Measurements from ENCODE around the gene IL25.
"Not testable (repeated sequence)": the region's sequence is repeated elsewhere in the genome, so short reads cannot be mapped to it uniquely, and the experiment has no call there.

The IL25 gene

DNA sequence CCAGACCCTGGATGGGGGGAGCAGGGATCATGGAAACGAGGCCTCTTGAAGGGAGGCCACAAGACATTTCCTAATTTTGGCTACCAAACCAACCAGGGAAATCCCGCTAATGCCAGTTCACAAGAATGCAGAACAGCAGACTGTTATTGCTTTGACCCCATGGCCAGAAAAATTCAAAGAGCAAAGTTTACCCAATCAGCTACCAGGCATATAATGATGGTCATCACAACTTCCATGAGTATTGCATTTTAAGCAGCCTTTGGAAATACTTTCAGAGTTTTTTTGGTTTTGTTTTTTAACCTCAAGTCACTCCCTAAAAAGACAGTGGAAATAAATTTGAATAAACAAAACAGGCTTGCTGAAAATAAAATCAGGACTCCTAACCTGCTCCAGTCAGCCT lies at the start of gene IL25:
TSS of gene IL25 (plus strand) at position 301 of the 400 bp plus-strand sequence.
- DNase-seq = no peak

DNA sequence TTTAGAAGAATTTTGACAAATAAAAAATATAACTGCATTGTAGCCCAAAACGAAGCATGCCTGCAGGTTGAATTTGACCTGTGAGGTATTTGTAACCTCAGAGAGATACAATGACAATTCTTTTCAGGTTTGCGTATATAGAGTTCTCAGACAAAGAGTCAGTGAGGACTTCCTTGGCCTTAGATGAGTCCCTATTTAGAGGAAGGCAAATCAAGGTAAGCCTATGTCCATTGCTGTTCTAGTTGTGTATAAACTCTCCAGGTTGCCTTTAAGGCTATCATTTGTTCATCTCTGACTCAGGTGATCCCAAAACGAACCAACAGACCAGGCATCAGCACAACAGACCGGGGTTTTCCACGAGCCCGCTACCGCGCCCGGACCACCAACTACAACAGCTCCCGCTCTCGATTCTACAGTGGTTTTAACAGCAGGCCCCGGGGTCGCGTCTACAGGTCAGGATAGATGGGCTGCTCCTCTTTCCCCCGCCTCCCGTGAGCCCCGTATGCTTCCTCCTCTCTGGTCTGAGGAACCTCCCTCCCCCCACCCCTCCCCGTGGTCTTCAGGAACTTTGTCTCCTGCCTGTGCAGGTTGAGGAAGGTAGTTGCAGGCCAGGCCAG lies 48.7 kb upstream of the IL25 start:
- no peak for DNase-seq

DNA sequence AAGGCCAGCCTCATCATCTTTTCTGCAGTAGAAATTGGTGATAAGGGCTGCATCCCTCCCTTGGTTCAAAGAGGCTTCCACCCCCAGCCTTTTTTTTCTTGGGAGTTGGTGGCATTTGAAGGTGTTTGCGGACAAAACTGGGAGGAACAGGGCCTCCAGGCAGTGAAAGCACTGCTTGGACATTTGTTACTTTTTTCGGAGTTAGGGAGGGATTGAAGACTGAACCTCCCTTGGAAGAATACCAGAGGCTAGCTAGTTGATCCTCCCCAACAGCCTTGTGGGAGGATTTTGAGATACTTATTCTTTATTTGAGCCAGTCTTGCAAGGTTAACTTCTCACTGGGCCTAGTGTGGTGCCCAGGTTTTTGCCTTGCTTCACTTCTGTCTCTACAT lies 48.2 kb upstream of the IL25 start:
- DNase-seq = no peak

DNA sequence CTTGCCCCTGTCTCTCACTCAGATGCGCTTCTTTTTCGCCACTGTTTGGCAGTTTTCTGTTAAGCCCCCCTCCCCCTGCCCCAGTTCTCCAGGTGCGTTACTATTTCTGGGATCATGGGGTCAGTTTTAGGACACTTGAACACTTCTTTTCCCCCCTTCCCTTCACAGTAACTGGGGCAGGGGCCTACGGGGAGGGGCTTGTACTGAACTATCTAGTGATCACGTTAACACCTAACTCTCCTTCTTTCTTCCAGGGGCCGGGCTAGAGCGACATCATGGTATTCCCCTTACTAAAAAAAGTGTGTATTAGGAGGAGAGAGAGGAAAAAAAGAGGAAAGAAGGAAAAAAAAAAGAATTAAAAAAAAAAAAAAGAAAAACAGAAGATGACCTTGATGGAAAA lies 47.6 kb upstream of the IL25 start:
- no peak for DNase-seq

DNA sequence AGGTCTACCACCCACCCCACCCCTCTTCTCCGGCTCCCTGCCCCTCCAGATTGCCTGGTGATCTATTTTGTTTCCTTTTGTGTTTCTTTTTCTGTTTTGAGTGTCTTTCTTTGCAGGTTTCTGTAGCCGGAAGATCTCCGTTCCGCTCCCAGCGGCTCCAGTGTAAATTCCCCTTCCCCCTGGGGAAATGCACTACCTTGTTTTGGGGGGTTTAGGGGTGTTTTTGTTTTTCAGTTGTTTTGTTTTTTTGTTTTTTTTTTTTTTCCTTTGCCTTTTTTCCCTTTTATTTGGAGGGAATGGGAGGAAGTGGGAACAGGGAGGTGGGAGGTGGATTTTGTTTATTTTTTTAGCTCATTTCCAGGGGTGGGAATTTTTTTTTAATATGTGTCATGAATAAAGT lies 46.9 kb upstream of the IL25 start:
- DNase-seq = not testable (repeated sequence)

DNA sequence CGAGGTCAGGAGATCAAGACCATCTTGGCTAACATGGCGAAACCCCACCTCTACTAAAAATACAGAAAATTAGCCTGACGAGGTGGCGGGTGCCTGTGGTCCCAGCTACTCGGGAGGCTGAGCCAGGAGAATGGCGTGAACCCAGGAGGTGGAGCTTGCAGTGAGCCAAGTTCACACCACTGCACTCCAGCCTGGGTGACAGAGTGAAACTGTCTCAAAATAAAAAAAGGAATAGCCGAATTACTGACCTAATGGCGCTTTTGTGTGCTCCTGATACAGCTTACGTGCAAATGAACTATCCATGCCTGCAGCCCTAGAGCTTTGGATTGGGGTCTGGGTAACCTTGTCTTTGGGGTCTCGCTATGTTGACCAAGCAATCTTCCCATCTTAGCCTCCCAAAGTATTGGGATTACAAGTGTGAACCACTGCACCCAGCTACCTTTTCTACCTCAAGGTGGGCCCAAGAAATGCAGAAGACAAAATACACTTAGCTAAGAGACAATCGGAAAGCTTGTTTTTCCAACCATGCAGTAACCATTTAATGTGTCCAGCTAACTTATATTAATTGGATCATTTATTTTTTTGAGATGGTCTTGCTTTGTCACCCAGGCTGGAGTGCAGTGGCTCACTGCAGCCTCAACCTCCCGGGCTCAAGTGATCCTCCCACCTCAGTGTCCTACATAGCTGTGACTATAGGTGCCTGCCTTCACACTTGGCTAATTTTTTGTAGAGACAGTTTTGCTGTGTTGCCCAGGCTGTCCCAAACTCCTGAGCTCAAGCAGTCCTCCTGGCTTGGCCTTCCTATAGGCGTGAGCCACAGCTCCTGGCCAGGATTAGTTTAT lies 45.9 kb upstream of the IL25 start:
- no peak for DNase-seq

DNA sequence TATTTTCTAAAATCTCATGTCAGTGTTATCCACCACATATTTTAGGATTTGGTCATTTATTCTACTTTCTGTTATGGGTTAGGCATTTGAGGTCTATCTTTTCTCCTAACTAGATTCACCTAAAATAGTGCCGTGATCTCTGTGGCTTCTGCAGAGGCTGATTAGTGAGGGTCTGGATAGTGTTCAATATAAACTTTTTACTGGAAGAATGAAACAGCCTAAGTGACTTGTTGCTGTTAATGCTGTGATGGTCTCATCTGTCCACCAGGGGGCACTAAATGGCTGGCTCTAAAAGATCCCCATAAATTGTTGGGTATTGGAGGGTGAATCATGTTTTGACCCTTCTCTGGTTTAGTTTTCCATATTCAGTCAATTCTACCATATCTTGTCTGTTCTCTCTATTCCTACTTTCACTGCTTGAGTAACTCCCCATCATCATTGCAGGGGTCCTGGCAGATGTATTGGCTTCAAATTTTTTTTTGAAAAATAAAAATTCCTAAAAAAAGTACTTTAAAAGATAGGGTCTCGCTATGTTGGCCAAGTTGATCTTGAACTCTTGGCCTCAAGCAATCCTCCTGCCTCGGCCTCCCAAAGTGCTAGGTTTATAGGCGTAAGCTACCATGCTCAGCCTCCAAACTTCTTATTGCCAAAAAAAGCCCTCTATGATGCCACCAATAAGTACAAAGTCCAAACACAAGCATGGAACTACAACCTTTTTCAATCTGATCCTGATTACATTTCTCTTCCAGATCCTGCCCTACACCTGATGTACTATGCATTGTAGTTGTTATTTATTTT lies 44.5 kb upstream of the IL25 start:
- DNase-seq = peak; percentile 70

DNA sequence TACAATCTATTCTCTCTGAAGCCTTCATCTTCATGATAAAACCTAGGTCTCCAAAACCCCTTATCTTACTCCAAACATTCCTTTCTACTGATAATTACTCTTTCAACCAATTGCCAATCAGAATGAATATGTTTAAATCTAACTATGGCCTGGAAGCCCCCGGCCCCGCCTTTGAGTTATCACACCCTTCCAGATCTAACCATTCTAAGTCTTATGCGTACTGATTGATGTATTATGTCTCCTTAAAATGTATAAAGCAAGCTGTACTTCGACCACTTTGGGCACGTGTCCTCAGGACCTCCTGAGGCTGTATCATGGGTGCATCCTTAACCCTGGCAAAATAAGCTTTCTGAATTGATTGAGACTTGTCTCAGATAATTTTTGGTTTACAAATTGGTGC lies 37.0 kb upstream of the IL25 start:
- DNase-seq = no peak

DNA sequence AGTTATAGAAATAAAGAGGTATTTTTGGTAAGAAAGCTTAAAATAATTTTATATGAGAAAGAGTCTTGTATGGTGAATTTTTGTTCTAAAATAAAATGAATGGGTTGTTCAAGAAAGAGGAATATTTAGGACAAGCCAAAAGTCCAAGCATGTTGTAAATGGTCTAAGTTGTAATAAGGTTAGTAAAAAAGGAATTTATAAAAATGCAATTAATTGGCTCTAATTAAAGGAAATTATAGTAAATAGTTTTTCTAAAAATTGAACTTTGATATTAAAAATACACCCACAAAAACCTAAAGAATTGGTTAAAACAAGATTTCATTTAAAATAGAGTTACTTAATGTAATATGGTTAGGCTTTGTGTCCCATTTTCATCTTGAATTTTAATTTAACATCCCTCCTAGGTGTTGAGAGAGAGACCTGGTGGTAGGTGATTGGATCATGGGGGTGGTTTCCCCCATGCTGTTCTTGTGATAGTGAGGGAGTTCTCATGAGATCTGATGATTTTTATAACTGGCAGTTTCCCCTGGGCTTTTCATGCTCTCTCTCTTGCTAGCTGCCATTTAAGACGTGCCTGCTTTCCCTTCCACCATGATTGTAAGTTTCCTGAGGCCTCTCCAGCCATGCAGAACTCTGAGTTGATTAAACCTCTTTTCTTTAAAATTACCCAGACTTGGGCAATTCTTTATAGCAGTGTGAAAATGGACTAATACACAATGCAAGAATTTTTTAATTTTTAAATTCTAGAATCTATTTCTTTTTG lies 32.9 kb upstream of the IL25 start:
- no peak for DNase-seq

DNA sequence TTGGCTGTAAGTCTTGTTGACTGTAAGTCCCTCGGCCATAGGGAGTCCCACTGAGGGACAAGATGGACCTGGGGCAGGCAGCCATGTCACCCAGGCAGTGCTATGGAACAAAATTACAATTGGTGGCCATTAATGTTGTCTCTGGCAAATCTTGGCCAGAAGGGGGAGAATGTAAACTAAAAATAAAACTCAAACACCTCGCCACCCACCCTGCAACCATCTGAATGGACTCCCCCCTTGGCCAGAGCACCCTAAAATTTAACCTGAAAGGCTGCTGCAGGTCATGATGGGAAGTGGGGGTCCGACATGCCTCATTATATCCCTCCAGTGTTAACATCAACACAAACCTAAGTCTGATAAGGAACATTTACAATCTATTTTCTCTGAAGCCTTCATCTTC lies 28.1 kb upstream of the IL25 start:
- no peak for DNase-seq

DNA sequence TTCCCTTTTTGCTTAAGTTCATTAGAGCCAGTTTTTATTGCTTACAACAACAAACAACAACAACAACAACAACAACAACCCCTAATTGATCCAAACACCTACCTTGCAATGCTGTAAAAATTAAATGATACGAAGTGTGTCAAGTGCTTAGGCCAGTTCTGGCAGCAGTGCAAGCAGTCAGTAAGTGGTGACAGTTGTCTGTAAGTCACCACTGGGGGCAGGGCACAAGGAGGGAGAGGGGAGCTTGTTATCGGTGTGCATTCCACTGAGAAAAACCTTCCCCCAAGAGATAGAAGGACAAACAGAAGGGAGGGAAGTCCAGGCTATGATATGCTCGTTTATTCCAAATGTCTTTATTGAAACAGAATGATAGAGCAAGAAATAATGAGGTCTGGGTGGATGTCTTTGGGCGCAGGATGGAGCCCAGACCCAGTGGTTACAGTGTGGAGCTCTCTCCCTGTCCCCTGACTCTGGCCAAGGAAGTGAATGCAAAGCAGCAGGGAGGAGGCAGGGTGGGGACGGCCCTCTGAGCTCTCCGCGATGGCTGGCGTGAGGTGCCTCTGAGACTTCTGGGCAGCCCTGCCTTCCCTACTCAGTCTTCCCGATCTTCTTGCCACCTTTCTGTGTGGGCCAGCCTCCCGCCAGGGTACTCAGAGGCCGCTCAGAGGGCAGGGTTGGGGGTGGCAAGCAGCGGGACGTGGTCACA lies 26.5 kb upstream of the IL25 start:
- DNase-seq = no peak

DNA sequence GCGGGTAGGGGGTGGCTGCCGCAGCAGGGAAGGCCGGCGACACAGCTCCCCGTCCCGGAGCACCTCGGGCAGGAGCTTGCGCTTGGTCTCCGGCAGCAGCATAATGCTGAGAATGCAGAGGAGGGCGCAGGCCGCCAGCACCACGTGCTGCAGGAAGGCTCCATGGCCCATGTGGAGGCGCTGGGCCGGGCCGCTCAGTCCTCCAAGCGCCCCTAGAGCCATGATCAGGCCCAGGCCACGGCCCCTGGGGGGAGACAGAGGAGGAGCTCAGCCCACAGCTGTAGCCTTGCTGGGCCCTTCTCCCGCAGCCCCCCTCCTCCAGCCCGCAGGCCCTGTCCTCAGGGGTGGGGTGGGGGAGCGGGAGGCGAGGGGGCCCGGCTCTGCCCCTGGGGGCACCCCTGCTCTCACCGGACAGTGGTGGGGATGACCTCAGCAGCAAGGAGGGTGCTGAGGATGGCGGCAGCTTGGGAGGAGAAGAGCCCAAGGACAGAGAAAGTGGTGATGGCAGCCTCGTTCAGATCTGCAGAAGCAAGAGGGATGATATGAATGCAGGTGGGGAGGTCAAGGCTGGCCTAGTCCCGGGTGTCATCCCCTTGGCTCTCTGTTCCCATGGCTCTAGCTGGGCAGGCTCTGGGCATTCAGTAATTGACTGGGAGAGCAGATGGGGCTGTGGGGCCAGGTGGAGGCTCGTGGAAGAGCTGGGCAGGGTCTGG lies 25.8 kb upstream of the IL25 start:
- DNase-seq = no peak

DNA sequence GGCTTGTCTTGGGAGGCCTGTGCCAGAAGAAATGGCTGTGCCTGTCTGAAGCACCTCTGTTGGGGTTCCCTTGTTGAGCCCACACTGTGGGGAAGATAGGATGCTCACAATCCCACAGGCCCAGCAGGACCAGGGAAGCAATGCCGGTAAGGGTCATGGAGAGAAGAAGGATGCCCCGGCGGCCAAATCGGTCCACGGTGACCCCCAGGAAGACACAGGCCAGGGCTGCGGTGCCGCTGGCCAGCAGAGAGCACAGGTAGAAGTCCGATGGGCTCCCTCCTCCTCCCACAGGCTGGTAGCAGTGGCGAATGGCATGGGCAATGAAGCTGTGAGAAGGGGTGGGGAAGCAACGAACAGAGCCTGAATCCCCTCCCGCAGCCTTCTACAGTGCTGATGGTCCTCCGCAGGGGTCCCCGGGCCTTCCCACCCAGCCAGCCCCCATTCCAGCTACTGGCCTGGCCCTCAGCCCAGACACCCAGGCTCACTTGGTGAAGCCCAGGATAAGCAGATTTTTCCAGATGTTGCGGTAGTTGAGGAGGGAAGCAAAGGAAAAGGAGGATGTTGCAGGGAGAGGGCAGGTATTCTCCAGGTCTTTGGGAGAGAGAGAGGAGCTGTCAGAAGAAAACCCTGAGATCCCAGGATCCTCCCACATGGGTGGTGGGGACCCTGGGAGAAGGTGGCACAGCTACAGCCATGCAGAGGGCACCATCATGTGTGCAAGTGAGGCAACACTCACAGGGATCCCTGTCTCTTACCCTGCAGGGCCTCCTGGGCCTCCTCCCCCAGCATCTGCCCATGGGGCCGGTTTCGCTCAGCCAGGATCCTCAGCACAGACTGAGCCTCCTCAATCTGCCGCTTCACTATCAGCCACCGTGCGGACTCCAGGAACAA lies 25.0 kb upstream of the IL25 start:
- DNase-seq = no peak

DNA sequence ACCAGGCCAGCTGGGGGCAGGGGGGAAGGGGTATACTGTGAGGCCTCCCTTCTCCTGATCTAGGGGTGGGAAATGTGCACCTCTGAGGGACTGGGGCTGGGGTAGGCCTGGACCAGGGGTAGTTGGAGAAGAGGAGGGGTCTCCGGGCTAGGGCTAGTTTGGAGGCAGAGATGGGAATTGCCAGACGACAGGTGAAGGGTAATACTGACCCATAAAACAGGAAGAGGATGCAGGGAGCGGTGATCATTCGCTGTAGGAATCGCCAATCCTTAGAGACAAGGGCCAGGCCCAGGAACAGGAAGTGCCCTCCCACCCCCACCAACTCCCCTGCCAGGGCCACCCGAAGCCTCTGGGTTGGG lies 24.3 kb upstream of the IL25 start:
- DNase-seq = no peak

DNA sequence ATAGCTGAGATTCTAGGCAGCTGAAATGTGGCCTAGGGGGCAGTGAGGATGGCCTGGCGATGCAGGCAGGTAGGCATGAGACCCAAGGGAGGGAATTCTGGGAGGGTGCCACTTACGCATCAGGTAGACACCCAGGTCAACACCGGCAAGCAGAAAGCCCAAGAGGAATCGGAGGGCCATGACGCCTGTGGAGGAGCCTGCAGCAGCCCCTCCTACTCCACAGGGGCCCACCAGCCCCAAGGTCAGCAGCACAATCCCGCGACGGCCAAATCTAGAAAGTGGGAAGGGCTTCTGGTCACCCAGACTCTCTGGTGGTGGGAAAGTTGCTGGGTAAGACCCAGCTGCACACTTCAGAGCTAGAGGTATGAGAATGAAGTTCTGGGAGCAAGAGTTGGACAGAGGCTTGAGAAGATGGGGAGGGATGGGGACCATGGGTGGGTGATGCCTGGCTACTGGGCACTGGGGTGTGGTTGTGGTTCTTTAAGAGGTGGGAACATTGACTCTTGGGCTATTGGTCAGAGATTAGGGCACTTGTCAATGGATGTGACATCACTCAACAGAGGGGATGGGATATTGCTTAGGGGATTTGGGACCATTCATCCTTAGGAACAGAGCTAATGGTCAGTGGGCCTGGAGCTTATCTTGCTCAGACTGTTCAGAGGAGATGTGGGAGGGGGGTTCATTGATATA lies 23.3 kb upstream of the IL25 start:
- DNase-seq = no peak

DNA sequence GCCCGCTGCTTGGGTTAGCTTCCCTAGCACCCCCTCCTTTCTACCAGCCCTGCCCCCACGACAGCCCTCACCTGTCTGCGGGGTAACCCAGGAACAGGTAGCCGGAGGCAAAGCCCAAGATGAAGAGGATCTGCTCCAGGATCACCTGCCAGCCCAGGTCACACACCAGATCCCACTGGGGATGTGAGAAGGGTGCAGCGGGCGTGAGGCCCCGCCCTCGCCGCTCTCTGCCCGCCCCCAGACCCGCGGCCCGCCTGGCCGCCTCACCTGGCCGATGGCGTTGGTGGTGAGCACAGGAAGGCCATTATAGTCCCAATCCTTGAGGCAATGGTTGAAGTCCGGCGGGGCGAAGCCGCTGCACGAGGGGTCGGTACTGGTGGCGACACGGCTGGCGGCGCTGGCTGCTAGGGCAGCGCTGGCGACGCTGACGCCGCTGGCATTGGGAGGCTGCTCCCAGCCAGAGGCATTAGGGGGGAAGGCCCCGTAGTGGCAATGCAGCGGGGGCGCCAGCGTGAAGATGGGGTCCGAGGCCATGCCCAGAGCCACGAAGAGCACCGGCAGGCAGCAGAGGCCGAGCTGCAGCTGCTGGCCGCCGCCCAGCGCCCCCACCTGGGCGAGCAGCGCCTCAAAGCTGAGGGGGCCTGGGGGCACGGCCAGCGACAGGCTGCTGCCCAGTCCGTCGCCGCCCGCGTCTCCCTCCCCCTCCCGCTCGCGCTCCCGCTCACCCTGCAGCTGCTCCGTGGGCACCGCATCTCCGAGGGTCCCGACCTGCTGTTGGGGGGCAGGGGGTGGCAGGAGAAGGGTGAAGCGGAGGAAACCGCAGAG lies 20.7 kb upstream of the IL25 start:
- no peak for DNase-seq

DNA sequence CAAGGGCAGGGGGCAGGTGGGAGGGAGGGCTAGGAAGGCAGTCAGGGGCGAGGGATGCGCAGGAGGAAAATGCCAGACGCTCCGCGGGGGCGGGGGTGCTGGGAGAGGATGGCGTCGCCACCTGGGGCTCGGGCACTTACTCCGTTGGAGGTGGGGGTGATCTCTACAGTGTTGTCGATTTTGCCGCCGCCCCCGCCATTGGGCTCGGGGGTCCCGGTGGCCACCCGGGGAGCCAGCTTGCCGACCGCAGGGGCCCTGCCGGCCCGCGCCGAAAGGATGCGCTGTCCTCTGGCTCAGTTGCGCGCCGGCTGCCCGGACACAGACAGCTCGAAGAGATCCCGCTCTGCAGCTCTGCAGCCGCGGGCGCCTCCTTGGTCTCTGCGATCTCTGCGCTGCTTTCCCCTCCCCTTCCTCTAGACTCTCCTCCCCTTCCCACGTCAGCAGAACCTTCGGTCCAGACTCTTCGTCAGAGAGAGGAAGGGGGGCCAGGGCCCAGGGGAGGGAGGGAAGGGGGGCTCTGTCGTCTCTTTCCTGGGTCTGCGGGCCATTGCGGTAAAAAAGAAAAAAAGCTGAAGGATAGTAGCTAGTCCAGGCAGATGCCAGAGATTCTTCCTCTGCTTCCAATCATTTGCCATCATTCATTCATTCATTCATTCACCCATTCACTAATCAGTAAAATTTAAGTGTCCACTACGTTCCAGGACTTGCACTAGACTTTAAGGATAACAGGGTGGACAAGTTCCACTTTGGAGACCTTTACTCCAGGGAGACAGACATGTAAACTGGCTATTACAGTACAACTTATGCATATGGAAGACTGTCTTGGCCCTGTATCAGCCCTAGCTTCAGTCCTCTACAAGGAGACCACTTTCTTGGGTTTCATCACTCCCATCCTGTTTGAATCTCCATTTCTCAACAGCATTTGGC lies 19.8 kb upstream of the IL25 start, which contains the start of gene SLC22A17:
TSS of gene SLC22A17 (minus strand) at position 382 of the 927 bp plus-strand sequence.
- no peak for DNase-seq

DNA sequence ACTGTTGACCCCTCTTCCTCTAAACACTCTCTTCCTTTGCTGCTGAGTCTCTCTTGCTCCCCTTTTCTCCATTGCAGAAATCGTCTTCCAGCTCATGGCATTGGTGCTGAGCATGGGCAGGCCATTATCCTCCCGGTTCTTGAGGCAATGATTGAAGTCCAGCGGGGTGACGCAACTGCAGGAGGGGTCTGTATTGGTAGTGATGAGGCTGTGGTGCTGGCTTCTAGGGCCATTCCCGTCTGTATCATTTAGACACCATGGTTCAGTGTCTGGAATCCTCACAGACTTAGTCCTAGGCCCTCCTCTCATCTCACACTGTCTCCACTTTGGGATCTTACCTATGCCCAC lies 19.2 kb upstream of the IL25 start:
- no peak for DNase-seq

Data from inflammatory macrophage treated with lipopolysaccharide for 4 hours (primary cell).